Esophagus muscularis mucosa (tissue), 3 donors: ENCODE data around the gene TTL.
"Not testable (repeated sequence)": the region's sequence is repeated elsewhere in the genome, so short reads cannot be mapped to it uniquely, and the experiment has no call there.

ENCODE experiments used
- CTCF ChIP-seq, 3 experiments: fragments of 200-600 bp in 2 of 3; fragments of 450-650 bp in 1 of 3; sonication (generic) in 2 of 3; IDR thresholded peaks; one replicate each; pipeline ENCODE4 v1.5.1; 2017 to 2019; ENCODE audit warnings: antibody characterized with exemption in 3 of 3, mild to moderate bottlenecking in 2 of 3, moderate library complexity in 1 of 3
- EP300 ChIP-seq: sonication (generic); formaldehyde crosslinking; IDR thresholded peaks from one replicate; pipeline ENCODE4 v1.6.1; 2017; ENCODE audit warnings: antibody characterized with exemption

- not testable (repeated sequence) for TF ChIP-seq EP300; CTCF (IDR thresholded peaks at IDR 0.05)
Measured at GRCh38 chr2:112536665-112537064, 54.7 kb downstream of the TTL start.
